ENCODE measurements around the gene CCNY.
"Not testable (repeated sequence)": the region's sequence is repeated elsewhere in the genome, so short reads cannot be mapped to it uniquely, and the experiment has no call there.

The CCNY gene

GRCh38 chr10:35384265-35384868 lies 48.1 kb downstream of the CCNY start:
- no peak for DNase-seq (ENCODE audit: low read depth)

GRCh38 chr10:35386594-35387174 lies 50.4 kb downstream of the CCNY start:
- no peak for DNase-seq (ENCODE audit: low read depth)

- DNase-seq (ENCODE audit: low read depth) = no peak
These were observed 51.5 kb downstream of the CCNY start for GRCh38 chr10:35387768-35388167.

- DNase-seq (ENCODE audit: low read depth) = no peak
These were observed 51.9 kb downstream of the CCNY start for GRCh38 chr10:35388197-35388596.

- no peak for DNase-seq (ENCODE audit: low read depth)
These were observed 52.4 kb downstream of the CCNY start for GRCh38 chr10:35388682-35389081.

- no peak for DNase-seq (ENCODE audit: low read depth)
These were observed 54.0 kb downstream of the CCNY start for GRCh38 chr10:35390161-35390840.

GRCh38 chr10:35390843-35391152 lies 54.5 kb downstream of the CCNY start:
- DNase-seq (ENCODE audit: low read depth) = no peak

- no peak for DNase-seq (ENCODE audit: low read depth)
These were observed 55.0 kb downstream of the CCNY start for GRCh38 chr10:35391153-35391953.

- no peak for DNase-seq (ENCODE audit: low read depth)
These were observed 55.6 kb downstream of the CCNY start for GRCh38 chr10:35391954-35392262.

GRCh38 chr10:35392482-35393228 lies 56.3 kb downstream of the CCNY start:
- no peak for DNase-seq (ENCODE audit: low read depth)

GRCh38 chr10:35394411-35394851 lies 58.1 kb downstream of the CCNY start:
- no peak for DNase-seq (ENCODE audit: low read depth)

GRCh38 chr10:35394934-35395333 lies 58.6 kb downstream of the CCNY start:
- DNase-seq (ENCODE audit: low read depth) = no peak

GRCh38 chr10:35396560-35397434 lies 60.5 kb downstream of the CCNY start:
- no peak for DNase-seq (ENCODE audit: low read depth)

GRCh38 chr10:35397953-35398352 lies 61.6 kb downstream of the CCNY start:
- DNase-seq (ENCODE audit: low read depth) = no peak

- no peak for DNase-seq (ENCODE audit: low read depth)
These were observed 62.0 kb downstream of the CCNY start for GRCh38 chr10:35398355-35398754.

- no peak for DNase-seq (ENCODE audit: low read depth)
These were observed 62.6 kb downstream of the CCNY start for GRCh38 chr10:35398908-35399307.

- no peak for DNase-seq (ENCODE audit: low read depth)
These were observed 63.2 kb downstream of the CCNY start for GRCh38 chr10:35399414-35400009.

GRCh38 chr10:35400595-35401268 lies 64.4 kb downstream of the CCNY start:
- no peak for DNase-seq (ENCODE audit: low read depth)

GRCh38 chr10:35403491-35403890 lies 67.2 kb downstream of the CCNY start:
- not testable (repeated sequence) for DNase-seq (ENCODE audit: low read depth)

GRCh38 chr10:35404077-35404476 lies 67.8 kb downstream of the CCNY start:
- DNase-seq (ENCODE audit: low read depth) = not testable (repeated sequence)

Data from HS-27A (cell line).